IPS-18c (cell line): Measurements from ENCODE around the gene WFDC5.
"Not testable (repeated sequence)": the region's sequence is repeated elsewhere in the genome, so short reads cannot be mapped to it uniquely, and the experiment has no call there.

Source experiments
- H3K4me3 ChIP-seq: 2 replicates; pipeline ENCODE4 v1.7.0; 2013; ENCODE audit warnings: low read depth, mild to moderate bottlenecking, low read length, moderate library complexity; ENCODE audit not compliant: insufficient read depth
- H3K9me3 ChIP-seq: one replicate; pipeline ENCODE4 v1.6.1; 2013; ENCODE audit warnings: mild to moderate bottlenecking, low read length, moderate library complexity; ENCODE audit not compliant: control insufficient read depth, insufficient read depth

The WFDC5 gene

GRCh38 chr20:45072066-45072465, 42.9 kb downstream of the WFDC5 start:
- Histone ChIP-seq H3K4me3 (no peak overlapping the region), H3K9me3 (no peaks in the 10 kb centered on the region)

DNA sequence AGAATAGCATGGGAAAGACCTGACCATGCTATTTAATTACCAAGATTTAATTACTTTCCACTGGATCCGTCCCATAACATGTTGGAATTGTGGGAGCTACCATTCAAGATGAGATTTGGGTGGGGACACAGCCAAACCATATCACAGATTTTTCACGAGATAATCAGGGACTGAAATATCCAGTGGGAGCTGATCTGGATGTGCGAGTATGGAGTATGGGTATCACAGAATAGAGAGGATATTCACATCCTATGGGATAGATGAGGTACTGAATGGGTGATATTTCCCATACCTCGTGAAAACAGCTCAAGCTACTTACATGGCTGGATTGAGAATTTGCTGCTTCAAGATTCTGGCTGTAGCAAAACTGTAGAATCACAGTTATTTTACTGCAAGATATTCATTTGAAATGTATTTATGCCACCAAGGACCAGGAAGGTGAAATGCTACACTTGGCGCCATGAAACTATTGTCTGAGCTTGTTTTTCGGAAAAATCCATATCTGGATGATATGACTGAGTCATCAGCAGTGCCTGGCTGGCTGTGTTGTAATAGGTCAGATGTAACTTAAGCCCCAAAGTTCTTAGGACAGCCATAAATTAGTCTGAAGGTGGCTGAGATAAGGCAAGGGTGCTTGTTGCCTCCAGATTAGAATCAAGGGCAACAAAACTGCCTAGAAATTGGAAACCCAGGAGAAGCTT, 43.9 kb downstream of the WFDC5 start:
- H3K9me3 ChIP-seq: no peaks in the 10 kb centered on the region
- H3K4me3 ChIP-seq: no peak overlapping the region

DNA sequence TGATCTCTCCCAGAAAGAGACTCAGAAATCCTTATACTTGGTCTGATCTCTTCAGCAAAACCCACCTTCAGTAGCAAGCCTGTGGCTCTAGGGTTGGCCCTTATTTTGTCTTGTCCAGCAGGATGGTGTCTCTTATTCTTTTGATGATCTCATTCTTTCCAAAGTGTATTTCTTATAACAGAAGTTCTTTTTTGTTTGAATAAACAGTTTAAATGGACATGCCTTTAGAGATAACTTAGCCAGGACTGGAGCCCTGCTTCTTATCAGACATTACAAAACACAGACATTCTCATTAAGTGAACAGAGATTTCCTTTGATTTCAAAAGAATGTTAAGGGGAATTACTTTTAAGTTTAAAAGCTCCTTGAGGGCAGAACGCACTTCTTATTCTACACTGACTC, 45.7 kb downstream of the WFDC5 start:
- Histone ChIP-seq H3K9me3 (no peaks in the 10 kb centered on the region), H3K4me3 (no peak overlapping the region)

DNA sequence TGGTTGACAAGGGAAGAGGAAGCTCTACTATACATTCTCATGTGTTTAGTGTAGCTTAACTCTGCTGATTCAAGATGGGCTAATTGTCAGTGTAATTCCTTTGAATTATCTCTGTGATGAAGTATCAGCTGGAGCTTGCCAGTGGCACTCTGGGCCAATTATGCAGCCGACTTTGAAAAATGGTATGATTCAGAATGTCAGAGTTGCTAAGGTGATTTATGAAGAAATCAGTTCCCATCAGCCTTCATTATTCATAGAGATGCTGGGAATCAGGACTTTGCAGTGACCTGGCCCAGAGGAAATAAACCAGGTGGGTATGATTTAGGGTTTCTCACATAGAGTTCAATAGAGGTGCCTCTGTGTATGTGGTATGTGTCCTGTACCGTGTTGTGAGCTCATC, 47.4 kb downstream of the WFDC5 start:
- H3K9me3 ChIP-seq: no peaks in the 10 kb centered on the region
- no peak overlapping the region for H3K4me3 ChIP-seq

- H3K4me3 ChIP-seq: no peak overlapping the region
- no peaks in the 10 kb centered on the region for H3K9me3 ChIP-seq
Observed at GRCh38 chr20:45067087-45067486, 47.9 kb downstream of the WFDC5 start.

DNA sequence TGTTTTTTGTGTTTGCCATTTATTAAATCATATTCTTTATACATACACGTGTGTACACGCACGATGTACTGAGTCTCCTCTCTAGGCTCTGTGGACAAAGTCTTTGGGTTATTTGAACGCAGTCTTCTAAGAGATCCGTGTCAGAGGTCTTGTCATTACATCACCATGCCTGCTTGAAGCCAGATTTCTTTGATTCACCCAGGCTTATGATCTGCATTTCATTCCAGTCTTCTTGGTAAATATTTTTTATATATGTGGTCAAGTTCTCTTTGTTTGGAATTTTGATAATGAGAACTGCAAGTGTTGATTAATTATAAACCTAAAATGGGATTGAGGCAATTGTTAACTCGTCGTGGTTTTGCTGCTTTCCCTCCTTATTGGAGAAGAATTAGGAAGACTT, 48.6 kb downstream of the WFDC5 start:
- Histone ChIP-seq H3K9me3 (no peaks in the 10 kb centered on the region), H3K4me3 (no peak overlapping the region)

DNA sequence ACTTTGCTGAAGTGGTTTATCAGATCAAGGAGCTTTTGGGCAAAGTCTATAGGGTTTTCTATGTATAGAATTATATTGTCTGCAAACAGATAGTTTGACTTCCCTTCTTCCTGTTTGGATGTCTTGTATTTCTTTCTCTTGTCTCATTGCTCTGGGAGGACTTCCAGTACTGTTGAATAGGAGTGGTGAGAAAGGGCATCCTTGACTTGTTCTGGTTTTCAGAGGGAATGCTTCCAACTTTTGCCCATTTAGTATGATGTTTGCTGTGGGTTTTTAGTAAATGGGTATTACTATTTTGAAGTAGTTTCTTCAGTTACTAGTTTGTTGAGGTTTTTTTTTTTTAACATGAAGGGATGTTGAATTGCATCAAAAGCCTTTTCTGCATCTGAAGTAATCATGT, 50.2 kb downstream of the WFDC5 start:
- Histone ChIP-seq H3K9me3 (no peaks in the 10 kb centered on the region), H3K4me3 (no peak overlapping the region)

DNA sequence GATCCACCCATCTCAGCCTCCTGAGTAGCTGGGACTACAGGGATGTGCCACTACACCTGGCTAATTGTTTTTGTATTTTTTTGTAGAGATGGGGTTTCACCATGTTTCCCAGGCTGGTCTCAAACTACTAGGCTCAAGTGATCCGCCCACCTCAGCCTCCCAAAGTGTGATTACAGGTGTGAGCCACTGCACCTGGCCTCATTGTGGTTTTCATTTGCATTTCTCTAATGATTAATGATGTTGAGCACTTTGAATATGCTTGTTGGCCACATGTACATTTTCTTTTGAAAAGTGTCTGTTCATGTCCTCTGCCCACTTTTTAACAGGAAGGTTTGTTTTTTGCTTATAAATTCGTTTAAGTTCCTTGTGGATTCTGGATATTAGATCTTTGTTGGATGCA, 51.9 kb downstream of the WFDC5 start:
- H3K4me3 ChIP-seq, H3K9me3 ChIP-seq: not testable (repeated sequence)

DNA sequence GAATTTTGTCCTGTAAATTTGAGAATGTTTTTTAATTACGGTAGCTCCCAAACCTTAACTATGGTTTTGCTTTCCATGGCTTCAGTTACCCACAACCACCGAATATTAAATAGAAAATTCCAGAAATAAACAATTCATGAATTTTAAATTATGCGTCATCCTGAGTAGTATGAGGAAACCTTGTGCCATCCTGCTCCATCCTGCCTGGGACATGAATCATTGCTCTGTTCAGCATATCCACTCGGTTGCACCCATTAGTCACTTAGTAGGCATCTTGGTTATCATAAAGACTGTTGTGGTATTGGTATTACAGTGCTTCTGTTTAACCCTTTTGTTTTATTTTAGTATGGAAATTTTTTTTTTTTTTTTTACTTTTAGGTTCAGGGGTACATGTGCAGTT, 53.7 kb downstream of the WFDC5 start:
- Histone ChIP-seq H3K4me3 (no peak overlapping the region), H3K9me3 (no peaks in the 10 kb centered on the region)

DNA sequence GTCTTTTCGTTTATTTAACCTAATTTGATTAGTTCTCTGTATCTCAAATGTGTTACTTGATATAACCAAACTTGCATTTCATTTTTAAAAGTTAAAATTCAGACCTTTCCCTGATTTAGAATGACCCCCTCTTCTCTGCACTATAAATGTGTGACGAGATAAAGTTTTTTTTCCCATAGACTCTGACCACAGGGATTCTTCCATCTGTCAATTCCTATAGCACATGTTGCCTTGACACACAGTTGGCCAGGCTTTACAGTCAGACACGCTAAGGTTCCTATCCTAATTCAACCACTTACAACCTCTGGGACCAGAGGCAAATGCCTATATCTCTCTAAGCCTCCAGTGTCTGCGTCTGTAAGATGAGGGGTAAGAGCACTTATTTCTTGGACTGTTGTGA, 54.7 kb downstream of the WFDC5 start:
- H3K9me3 ChIP-seq: no peaks in the 10 kb centered on the region
- no peak overlapping the region for H3K4me3 ChIP-seq
